B cell (primary cell): ENCODE measurements around the gene OR52N2. TPM values are rescaled to one million over a fixed set of nuclear protein-coding genes. Genes with fewer than 3 reads are reported as not detected.

Experiments used
- ATAC-seq: fragments of 200-7000 bp; cut with Tn5 transposase; one replicate; pipeline ENCODE4 v1.10.0; 2021; ENCODE audit warnings: low read depth, mild to moderate bottlenecking, moderate number of reproducible peaks, moderate library complexity
- CTCF ChIA-PET: fragments of 350-600 bp; sonication (Branson Sonifier 250); formaldehyde crosslinking; loops from one replicate; lab custom pipeline; 2021; ENCODE audit warnings: antibody characterized with exemption, inconsistent platforms; lab: Charles Lee
- POLR2A ChIA-PET: fragments of 350-600 bp; sonication (Branson Sonifier 250); formaldehyde crosslinking; loops from one replicate; lab custom pipeline; 2021; ENCODE audit warnings: antibody characterized with exemption; lab: Charles Lee
- DNase-seq: peaks from one replicate; pipeline ENCODE4 v3.0.0; 2013
- H2AFZ ChIP-seq: 2 replicates; pipeline ENCODE4 v1.6.1; 2012; ENCODE audit warnings: mild to moderate bottlenecking, low read depth, low read length; ENCODE audit not compliant: insufficient read depth, poor library complexity, severe bottlenecking
- H3K27ac ChIP-seq, 2 donors: 1 replicate in 1 of 2; 2 replicates in 1 of 2; pipeline ENCODE4 v1.5.1; 2012 to 2013; ENCODE audit warnings: low read length in 2 of 2, mild to moderate bottlenecking in 2 of 2, moderate library complexity in 1 of 2
- H3K27me3 ChIP-seq, 4 experiments: fragments of 200-600 bp in 1 of 4; sonication (generic) in 1 of 4; replicated peaks in 1 of 4; 1 replicate in 2 of 4; 2 replicates in 2 of 4; pipeline versions ENCODE4 v1.6.1 to v1.7.0; 2013 to 2016; ENCODE audit warnings: low read length in 3 of 4, mild to moderate bottlenecking in 2 of 4, mixed read lengths in 1 of 4, moderate library complexity in 1 of 4; ENCODE audit not compliant: insufficient read depth in 4 of 4, control insufficient read depth in 3 of 4; ENCODE audit errors: control extremely low read depth in 1 of 4
- H3K36me3 ChIP-seq, 2 experiments: replicated peaks in 1 of 2; 1 replicate in 1 of 2; 2 replicates in 1 of 2; pipeline versions ENCODE4 v1.6.1 to v1.7.1; 2013; ENCODE audit warnings: low read length in 1 of 2; ENCODE audit not compliant: insufficient read depth in 2 of 2, control insufficient read depth in 1 of 2; ENCODE audit errors: control extremely low read depth in 1 of 2, extremely low read depth in 1 of 2
- H3K4me1 ChIP-seq, 2 donors: fragments of 200-600 bp in 1 of 2; sonication (generic) in 1 of 2; 1 replicate in 1 of 2; 2 replicates in 1 of 2; pipeline versions ENCODE4 v1.5.1 to v1.6.1; 2013 to 2017; ENCODE audit warnings: low read length in 2 of 2; ENCODE audit not compliant: control insufficient read depth in 2 of 2, insufficient read depth in 2 of 2
- H3K4me2 ChIP-seq: replicated peaks from 2 replicates; pipeline ENCODE3; 2012; ENCODE audit warnings: mild to moderate bottlenecking, low read depth, low read length; ENCODE audit not compliant: poor library complexity, severe bottlenecking
- H3K4me3 ChIP-seq, 5 experiments: fragments of 200-600 bp in 1 of 5; sonication (generic) in 1 of 5; 1 replicate in 3 of 5; 2 replicates in 2 of 5; pipeline versions ENCODE4 v1.5.1 to v1.7.0; 2011 to 2016; ENCODE audit warnings: low read length in 4 of 5, mild to moderate bottlenecking in 4 of 5, low read depth in 2 of 5, control low read depth in 1 of 5, moderate library complexity in 1 of 5; ENCODE audit not compliant: insufficient read depth in 1 of 5; ENCODE audit errors: control extremely low read depth in 1 of 5, extremely low read depth in 1 of 5
- H3K79me2 ChIP-seq: fragments of 200-600 bp; sonication (generic); one replicate; pipeline ENCODE4 v1.6.0; 2016; ENCODE audit warnings: low read length; ENCODE audit not compliant: control insufficient read depth, insufficient read depth
- H3K9ac ChIP-seq: fragments of 200-600 bp; sonication (generic); 2 replicates; pipeline ENCODE4 v1.6.1; 2017; ENCODE audit warnings: mild to moderate bottlenecking, low read length, moderate library complexity
- H3K9me3 ChIP-seq, 3 donors: one replicate each; pipeline versions ENCODE4 v1.6.1 to v1.7.1; 2013; ENCODE audit warnings: low read length in 2 of 3; ENCODE audit not compliant: control insufficient read depth in 2 of 3, insufficient read depth in 1 of 3; ENCODE audit errors: control extremely low read depth in 1 of 3
- H4K20me1 ChIP-seq: 2 replicates; pipeline ENCODE4 v1.6.0; 2012; ENCODE audit warnings: mild to moderate bottlenecking, low read length; ENCODE audit not compliant: insufficient read depth, control insufficient read depth, poor library complexity, severe bottlenecking
- H3K27ac Mint-ChIP-seq: one replicate; pipeline ENCODE4 v1.8.0; 2021; ENCODE audit warnings: mixed read lengths
- H3K27me3 Mint-ChIP-seq: one replicate; pipeline ENCODE4 v1.8.0; 2021; ENCODE audit warnings: mixed read lengths
- H3K4me1 Mint-ChIP-seq: one replicate; pipeline ENCODE4 v1.8.0; 2021; ENCODE audit warnings: mixed read lengths
- H3K4me3 Mint-ChIP-seq: one replicate; pipeline ENCODE4 v1.8.0; 2021; ENCODE audit warnings: mixed read lengths
- H3K9me3 Mint-ChIP-seq: one replicate; pipeline ENCODE4 v1.8.0; 2022; ENCODE audit warnings: mixed read lengths; ENCODE audit not compliant: insufficient read depth
- EZH2 ChIP-seq: IDR thresholded peaks from 2 replicates; pipeline ENCODE4 v1.6.1; 2012; ENCODE audit warnings: borderline replicate concordance, low read depth, mild to moderate bottlenecking, moderate library complexity, low read length; ENCODE audit not compliant: insufficient read depth, poor library complexity, severe bottlenecking
- WGBS: methylation state at CpG from one replicate; pipeline ENCODE4 v1.1.5; 2013; ENCODE audit warnings: missing lambda C conversion rate; ENCODE audit not compliant: insufficient coverage; 5-methylcytosine and 5-hydroxymethylcytosine counted together
- intact Hi-C: fragments of 100-400 bp; cut with micrococcal nuclease; formaldehyde crosslinking; loops from one replicate; pipeline ENCODE4 v1.10.0; 2022
- polyA plus RNA-seq: library from polyadenylated mRNA; depleted of rRNA; stranded (reverse); fragments of >200 nt; gene quantifications from 2 replicates; pipeline ENCODE4 v1.2.3, GENCODE V29; 2012
- total RNA-seq, 2 donors: library from RNA; stranded (reverse); fragments of 120-200 nt in 1 of 2; gene quantifications; 1 replicate in 1 of 2; 2 replicates in 1 of 2; pipeline versions ENCODE4 v1.2.3 to v1.2.4, GENCODE V29; 2013 to 2022
- TF ChIP-seq, protein P1 (sequence below): fragments of 200-600 bp; IDR thresholded peaks from one replicate; pipeline ENCODE4 v1.8.0; 2022; ENCODE audit warnings: antibody characterized with exemption, mild to moderate bottlenecking

The OR52N2 gene
- total and polyA plus RNA-seq, 2 donors (not counting 1 experiment from before 2014, with no cell fraction given), result 1.00 TPM; not detected in 1

DNA sequence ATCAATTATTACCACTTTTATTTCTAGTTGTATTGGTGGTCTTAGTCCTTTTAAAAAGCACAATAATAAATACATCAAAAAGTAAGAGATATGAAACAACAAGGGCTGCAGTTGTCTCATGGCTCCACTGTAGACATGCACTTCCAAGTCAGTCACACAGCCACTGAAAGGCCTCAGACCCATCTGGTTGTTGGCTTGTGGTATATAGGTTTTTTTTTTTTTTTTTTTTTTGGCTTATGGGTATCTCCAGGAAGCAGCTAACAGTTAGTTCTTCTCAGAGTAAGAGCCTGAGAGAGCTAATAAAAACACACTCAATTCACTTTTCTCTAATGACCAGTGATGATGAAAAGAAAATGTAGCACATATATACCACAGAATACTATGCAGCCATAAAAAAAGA, 39.0 kb downstream of the OR52N2 start:
- ChIA-PET CTCF (interaction anchor here (0.7 kb wide), 1 partner anchor 594 kb away, joined by 3 read pairs; no protein-coding TSS in a partner anchor), POLR2A (no interaction called here)
- Mint-ChIP-seq H3K4me3 (no peak overlapping the region), H3K27ac (no peak overlapping the region), H3K4me1 (no peaks in the 10 kb centered on the region), H3K9me3 (no peaks in the 10 kb centered on the region), H3K27me3 (peaks cover 3% of the 10 kb centered on the region)
- Histone ChIP-seq H3K79me2 (no peaks in the 10 kb centered on the region), H4K20me1 (no peaks in the 10 kb centered on the region), H3K9me3 (no peaks in the 10 kb centered on the region), H3K27me3 (no peaks in the 10 kb centered on the region), H2AFZ (no peak overlapping the region), H3K27ac (no peak overlapping the region), H3K9ac (no peak overlapping the region), H3K4me1 (no peaks in the 10 kb centered on the region), H3K4me2 (no peak overlapping the region), H3K36me3 (no peaks in the 10 kb centered on the region), H3K4me3 (no peak overlapping the region)
- TF ChIP-seq EZH2, result no peak
- TF ChIP-seq, protein P1, sequence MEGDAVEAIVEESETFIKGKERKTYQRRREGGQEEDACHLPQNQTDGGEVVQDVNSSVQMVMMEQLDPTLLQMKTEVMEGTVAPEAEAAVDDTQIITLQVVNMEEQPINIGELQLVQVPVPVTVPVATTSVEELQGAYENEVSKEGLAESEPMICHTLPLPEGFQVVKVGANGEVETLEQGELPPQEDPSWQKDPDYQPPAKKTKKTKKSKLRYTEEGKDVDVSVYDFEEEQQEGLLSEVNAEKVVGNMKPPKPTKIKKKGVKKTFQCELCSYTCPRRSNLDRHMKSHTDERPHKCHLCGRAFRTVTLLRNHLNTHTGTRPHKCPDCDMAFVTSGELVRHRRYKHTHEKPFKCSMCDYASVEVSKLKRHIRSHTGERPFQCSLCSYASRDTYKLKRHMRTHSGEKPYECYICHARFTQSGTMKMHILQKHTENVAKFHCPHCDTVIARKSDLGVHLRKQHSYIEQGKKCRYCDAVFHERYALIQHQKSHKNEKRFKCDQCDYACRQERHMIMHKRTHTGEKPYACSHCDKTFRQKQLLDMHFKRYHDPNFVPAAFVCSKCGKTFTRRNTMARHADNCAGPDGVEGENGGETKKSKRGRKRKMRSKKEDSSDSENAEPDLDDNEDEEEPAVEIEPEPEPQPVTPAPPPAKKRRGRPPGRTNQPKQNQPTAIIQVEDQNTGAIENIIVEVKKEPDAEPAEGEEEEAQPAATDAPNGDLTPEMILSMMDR, result no peak
- DNase-seq (no peak), ATAC-seq (no peak)
- intact Hi-C loops, result no loop called here

- H3K4me2 ChIP-seq, result no peak overlapping the region
- intact Hi-C loops, result no loop called here
- no peak overlapping the region for H3K27ac Mint-ChIP-seq
- H4K20me1 ChIP-seq, result no peaks in the 10 kb centered on the region
- H3K4me1 ChIP-seq, result no peaks in the 10 kb centered on the region
- H3K9me3 ChIP-seq, result no peaks in the 10 kb centered on the region
- ATAC-seq (no peak), DNase-seq (no peak)
- no peaks in the 10 kb centered on the region for H3K36me3 ChIP-seq
- no peak overlapping the region for H3K4me3 Mint-ChIP-seq
- H3K4me1 Mint-ChIP-seq, result no peaks in the 10 kb centered on the region
- H2AFZ ChIP-seq, result no peak overlapping the region
- H3K9me3 Mint-ChIP-seq, result no peaks in the 10 kb centered on the region
- H3K4me3 ChIP-seq, result no peak overlapping the region
- peaks cover 3% of the 10 kb centered on the region for H3K27me3 Mint-ChIP-seq
- H3K79me2 ChIP-seq, result no peaks in the 10 kb centered on the region
- TF ChIP-seq, protein P1, result no peak
- no peak overlapping the region for H3K27ac ChIP-seq
- H3K9ac ChIP-seq, result no peak overlapping the region
- no peaks in the 10 kb centered on the region for H3K27me3 ChIP-seq
- WGBS, result no CpG with 5 or more reads among the region's 1 CpG
- POLR2A ChIA-PET, result no interaction called here
- CTCF ChIA-PET, result no interaction called here
Observed at GRCh38 chr11:5851002-5851401, 42.3 kb downstream of the OR52N2 start.
